HG03095 (cell line): ENCODE results near the gene RND3.

Experiments
- ATAC-seq: cut with Tn5 transposase; IDR thresholded peaks from one replicate; pipeline ENCODE4 v1.9.1; 2021; ENCODE audit warnings: moderate library complexity; ENCODE audit not compliant: unreplicated experiment

The RND3 gene

DNA sequence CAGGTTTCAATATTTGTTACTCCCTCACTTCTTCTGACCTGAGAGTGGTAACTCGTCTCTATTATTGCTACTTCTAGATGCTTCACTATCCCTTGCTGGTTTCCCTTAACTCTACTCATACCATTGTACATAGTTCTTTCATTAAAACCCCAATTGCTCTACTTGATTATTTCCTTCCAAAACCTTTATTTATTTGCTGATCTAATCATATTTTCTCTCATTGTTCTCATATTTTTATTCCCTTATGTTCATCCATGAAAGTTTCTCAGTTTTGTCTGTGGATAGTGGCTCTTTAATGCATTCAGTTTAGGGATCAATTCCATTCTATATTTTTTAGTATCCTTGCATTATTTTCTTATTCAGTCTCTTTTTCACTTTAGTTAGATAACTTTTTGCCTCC, 42.1 kb downstream of the RND3 start:
- no peak for ATAC-seq

DNA sequence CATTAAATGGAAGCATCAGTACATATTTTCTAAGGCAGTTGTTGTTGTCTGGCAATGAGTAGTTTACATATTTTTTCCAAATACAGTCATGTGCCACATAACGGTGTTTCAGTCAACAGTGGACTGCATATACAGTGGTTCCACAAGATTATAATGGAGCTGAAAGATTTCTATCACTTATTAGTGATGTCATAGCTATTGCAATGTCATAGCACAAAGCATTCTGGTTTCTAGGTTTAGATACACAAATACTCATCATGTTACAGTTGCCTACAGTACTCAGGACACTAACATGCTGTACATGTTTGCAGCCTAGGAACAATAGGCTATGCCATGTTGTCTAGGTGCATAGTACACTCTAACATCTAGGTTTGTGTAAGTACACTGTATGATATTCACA, 45.0 kb downstream of the RND3 start:
- no peak for ATAC-seq

DNA sequence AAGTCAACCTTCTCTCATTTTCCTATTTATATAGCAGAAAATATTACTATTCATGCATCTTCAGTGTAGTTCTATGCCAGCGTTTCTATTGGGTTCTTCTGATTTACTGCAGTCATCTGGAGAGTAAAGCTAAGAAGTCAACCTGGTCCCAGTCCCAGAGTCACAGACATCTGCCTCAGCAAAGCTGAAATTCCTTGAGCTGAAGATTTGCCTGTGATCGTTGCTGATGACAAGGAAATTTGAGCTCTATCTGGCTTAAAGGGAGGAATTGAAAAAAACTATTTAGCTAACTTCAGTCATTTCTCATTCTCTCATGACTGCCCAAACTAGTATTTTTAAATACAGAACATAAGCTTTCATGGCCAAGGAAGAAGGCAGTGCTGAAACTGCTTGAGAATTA, 45.7 kb downstream of the RND3 start:
- ATAC-seq, result no peak

DNA sequence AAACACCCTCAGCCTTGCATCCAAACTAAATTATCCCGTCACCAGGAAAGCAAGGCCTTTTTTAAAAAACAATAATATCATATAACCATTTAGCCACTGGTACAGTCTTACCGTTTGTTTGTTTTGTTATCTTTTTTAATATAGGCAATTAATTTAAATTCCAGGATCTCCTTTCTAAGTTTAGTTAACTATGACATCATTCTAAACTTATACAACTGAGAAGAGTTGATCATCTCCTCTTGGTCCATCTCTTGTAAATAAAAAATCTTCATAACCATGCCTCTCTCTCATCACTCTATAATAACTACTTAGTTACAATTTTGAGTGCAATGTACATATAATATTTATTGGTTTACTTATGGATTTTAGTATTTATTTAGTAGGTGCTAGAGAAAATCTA, 46.2 kb downstream of the RND3 start:
- no peak for ATAC-seq

- no peak for ATAC-seq
Observed at GRCh38 chr2:150438654-150439053, 48.8 kb downstream of the RND3 start.

- no peak for ATAC-seq
Observed at GRCh38 chr2:150438041-150438440, 49.4 kb downstream of the RND3 start.

- no peak for ATAC-seq
Observed at GRCh38 chr2:150432312-150432625, 55.2 kb downstream of the RND3 start.

GRCh38 chr2:150431561-150432311, 55.7 kb downstream of the RND3 start:
- no peak for ATAC-seq

DNA sequence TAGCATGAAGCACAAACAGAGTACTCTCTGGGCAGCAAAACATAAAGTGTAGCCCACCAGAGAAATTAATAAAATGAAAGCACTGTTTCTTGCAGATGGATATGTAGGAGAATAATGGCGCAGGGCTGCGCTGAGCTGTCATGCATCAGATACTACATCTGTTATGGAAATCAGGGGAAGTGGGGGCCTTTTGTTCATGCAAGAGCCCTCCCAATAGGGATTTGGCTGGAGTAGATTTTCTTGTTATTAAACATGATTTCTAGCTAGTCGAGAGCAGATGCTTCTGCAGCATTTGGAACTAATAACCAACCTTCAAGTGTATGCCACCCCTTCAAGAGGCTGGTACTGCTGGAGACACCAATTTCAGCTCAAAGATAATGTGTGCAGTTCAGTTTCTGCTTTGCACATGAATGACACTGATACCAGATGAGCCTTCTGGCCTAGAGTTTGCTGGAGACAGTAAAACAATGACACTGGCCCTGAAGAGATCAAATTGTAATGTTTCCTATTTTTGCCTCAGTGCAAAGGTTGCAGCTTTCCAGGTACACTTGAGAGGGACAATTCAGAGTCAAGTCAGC, 58.0 kb downstream of the RND3 start:
- ATAC-seq, result no peak

DNA sequence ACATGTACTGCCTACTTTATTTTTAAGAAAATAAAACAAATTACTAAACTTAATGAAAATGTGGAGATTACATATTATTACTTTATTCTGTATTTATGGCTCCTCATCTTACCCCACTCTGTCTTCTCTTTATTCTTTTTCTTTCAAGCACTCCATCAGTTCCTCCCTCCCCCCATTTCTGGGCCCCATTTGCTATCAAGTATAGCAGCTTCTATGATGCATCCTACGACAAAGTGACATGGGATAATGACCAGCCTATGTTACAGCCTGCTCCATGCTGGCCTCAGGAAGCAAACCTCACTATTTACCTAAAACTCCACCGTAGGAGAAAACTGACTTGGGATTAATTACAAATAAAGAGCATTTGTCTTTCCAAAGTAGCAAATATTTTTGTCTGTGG, 58.8 kb downstream of the RND3 start:
- ATAC-seq, result no peak

- no peak for ATAC-seq
Observed at GRCh38 chr2:150427298-150427697, 60.2 kb downstream of the RND3 start.

- no peak for ATAC-seq
Observed at GRCh38 chr2:150426724-150427123, 60.7 kb downstream of the RND3 start.

GRCh38 chr2:150426315-150426714, 61.2 kb downstream of the RND3 start:
- ATAC-seq, result no peak

DNA sequence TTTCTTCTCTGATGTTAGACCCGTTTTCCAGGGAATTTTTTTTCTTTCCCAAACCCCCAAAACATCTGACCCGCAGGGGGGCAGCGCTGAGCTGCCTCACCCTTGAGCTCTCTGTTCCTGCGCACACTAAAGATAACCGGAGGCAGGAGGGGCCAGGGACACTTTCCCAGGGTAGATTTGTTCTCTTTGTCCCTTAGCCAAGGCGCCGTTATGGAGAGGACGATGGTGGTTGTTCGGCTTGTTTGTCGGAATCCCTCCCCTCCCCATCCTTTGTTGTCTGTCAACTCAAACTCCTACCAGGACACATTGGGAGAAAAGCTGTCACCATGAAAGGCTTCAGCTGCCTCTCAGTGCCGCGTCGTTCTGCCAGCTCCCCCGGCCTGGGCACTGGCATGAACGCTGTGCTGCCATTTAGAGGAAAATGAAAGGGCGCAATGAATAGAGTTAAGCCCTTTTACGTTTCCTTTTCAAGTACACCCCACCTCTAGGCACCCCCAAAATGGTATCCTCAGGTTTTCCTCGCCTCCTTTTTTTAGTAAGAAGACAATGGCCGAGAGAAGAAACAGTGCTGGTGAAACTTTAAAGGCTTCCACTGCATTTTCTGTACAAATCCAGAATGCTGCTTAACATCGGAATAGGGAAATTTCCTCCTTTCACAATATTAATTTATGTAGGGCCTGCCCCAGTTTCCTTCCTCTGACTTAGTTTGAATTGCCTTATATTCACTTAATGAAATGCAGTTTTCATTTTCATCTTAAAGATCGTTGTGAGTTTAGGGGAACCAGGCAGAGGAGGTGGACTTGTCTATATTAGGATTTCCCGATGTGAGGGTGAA, 62.1 kb downstream of the RND3 start:
- no peak for ATAC-seq

GRCh38 chr2:150424406-150424805, 63.1 kb downstream of the RND3 start:
- ATAC-seq, result no peak

DNA sequence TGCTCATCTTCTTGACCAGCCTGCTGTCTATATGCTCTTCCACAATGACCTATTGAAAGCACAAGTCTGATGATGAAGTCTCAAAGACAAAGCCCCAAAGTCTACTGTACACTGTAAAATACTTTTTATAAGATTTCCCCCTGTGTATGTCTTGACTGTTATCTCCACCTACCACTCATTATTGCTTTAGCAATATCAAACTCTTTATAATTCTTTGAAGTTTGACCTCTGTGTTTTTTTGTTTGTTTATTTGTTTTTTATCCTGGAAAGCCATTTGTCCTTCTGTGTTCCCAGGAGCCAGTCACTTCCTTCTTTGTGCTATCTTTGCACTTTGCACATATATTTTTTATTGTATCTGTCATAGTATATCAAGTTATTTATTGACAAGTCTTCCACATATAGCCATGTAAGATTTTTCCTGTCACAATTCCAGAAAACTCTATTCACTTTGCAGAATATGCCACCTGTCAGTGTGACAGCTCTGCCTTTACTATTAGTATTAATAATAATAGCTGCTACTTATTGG, 66.3 kb downstream of the RND3 start:
- ATAC-seq, result no peak

GRCh38 chr2:150418916-150419315, 68.6 kb downstream of the RND3 start:
- no peak for ATAC-seq
